HG03045 (cell line): Measurements from ENCODE around the gene MYRIP.
"Not testable (repeated sequence)": the region's sequence is repeated elsewhere in the genome, so short reads cannot be mapped to it uniquely, and the experiment has no call there.

Source experiments
- ATAC-seq: cut with Tn5 transposase; IDR thresholded peaks from one replicate; pipeline ENCODE4 v1.9.1; 2021; ENCODE audit warnings: mild to moderate bottlenecking, moderate library complexity; ENCODE audit not compliant: unreplicated experiment

MYRIP gene

GRCh38 chr3:40077139-40077538 is 267.7 kb downstream of the MYRIP start:
- not testable (repeated sequence) for ATAC-seq

DNA sequence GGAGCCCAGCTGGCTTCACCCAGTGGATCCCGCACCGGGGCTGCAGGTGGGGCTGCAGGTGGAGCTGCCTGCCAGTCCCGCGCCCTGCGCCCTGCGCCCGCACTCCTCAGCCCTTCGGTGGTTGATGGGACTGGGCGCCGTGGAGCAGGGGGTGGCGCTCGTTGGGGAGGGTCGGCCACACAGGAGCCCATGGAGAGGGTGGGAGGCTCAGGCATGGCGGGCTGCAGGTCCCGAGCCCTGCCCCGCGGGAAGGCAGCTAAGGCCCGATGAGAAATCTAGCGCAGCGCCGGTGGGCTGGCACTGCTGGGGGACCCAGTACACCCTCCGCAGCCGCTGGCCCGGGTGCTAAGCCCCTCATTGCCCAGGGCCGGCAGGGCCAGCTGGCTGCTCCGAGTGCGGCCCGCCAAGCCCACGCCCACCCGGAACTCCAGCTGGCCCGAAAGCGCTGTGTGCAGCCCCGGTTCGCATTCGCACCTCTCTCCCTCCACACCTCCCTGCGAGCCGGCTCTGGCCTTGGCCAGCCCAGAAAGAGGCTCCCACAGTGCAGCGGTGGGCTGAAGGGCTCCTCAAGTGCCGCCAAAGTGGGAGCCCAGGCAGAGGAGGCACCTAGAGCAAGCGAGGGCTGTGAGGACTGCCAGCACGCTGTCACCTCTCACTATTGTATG is 268.6 kb downstream of the MYRIP start:
- not testable (repeated sequence) for ATAC-seq

- no peak for ATAC-seq
Observed at GRCh38 chr3:40078590-40078989, 269.2 kb downstream of the MYRIP start.

DNA sequence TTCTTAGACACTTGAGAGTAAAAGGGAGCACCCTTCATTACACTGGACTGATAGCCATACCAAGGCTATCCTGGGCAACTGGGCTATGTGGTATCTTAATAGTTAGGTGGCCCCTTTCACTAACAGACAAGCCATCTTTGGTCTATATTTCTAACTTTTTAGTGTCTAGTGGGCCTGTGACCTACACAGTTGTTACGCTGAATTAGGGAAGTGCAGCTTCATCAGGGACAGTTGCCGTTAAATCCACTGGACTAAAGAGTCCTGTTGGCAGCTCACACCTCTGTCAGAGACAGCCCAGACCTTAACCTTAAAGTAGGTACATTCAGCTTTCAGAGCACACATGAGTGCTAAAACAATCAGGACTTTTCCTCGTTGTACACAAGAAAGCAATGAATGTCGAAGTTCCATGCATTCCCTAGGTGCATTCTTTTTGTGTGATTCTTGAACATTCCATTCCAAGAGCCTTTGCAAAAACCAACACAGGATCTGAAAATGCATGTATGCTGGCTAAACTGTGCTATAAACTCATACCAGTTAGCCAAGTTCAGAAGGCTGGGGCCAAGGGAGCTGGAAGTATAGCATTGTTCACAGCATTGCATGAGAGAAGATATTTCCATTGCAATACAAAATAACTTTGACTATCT is 269.9 kb downstream of the MYRIP start:
- no peak for ATAC-seq

GRCh38 chr3:40079847-40080240 is 270.4 kb downstream of the MYRIP start:
- no peak for ATAC-seq

- no peak for ATAC-seq
Observed at GRCh38 chr3:40083066-40083465, 273.7 kb downstream of the MYRIP start.

- not testable (repeated sequence) for ATAC-seq
Observed at GRCh38 chr3:40084424-40084823, 275.0 kb downstream of the MYRIP start.

- no peak for ATAC-seq
Observed at GRCh38 chr3:40086890-40087883, 277.8 kb downstream of the MYRIP start.

GRCh38 chr3:40088527-40089170 is 279.2 kb downstream of the MYRIP start:
- no peak for ATAC-seq

DNA sequence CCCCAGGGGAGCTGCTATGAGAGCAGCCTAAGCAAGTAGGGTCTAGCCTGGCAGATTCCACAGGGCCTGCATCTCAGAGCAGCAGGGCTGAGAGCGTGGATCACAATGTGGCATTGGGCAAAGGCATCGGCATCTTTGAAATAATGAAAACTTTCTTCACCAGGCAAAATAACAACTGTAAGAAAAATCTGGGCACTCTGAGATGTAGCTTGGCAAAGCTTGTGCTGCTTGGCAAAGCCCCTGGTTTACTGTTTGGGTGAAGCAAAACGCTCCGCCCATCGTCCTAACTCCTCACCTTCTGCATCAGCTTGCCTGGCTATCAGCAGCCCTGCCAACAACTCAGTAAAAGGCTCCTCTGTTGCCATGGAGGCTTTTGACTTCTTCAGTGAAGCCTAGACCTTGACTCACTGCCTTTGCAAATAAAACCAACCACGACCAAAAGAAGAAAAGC is 287.3 kb downstream of the MYRIP start:
- ATAC-seq: no peak

- ATAC-seq: no peak
Observed at GRCh38 chr3:40097131-40098117, 288.0 kb downstream of the MYRIP start.

DNA sequence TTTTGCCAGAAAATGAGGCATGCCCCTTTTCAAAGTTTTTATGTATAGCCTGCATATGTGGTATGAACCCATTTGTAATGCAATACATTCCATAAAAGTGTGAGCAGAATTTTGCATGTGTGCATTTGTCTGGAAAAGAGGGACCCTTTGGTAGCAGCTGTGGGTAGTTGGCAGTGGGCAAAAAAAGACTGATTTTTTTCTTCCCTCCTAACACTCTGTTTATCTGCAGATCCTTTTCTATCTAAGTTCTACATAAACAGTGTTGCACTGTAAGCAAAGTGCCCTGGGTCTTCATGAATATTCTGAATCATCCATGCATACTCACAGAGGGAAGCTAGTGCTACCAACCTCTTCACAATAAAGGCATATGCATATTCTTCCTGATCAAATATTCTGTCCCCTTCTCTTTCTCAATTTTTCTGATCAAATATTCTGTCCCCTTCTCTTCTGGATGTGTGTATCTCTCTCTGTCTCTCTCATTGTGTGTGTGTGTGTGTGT is 288.9 kb downstream of the MYRIP start:
- ATAC-seq: no peak

GRCh38 chr3:40099871-40100270 is 290.5 kb downstream of the MYRIP start:
- no peak for ATAC-seq

GRCh38 chr3:40102182-40102581 is 292.8 kb downstream of the MYRIP start:
- ATAC-seq: no peak

DNA sequence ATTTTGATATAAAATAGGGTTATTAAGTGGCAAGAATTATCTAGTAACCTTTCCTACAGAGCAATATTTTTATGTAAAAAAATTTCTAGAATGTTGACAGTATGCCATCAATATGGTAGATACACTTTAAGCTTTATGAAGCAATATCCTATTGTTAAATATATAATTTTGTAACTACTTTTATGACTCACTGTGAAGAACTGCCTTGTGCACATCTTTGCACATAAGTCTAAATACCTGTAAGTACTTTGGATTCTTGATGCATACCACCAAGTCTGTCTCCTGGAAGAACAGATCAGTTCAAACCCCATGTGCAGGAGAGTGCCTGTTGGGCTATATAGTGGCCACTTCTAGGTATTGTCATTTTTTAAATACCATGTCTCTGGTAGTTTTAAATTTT is 294.4 kb downstream of the MYRIP start:
- ATAC-seq: no peak

DNA sequence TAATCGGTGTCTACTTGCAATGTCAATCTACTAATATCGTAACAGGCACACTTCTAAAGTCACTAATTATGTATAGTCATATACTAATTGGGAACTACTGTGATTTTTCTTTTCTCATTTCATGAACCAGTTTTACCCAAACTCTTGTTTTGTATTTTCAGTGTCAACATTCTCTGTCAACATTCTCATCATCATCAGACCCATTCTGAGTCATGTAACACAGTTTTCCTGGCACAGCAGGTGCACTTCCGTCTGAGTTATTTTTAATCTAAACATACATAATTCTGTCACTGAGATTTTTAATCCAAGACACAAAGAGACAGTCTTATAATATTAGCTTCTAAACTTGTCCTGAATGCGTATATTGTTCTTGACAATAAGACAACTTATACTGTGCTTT is 295.0 kb downstream of the MYRIP start:
- no peak for ATAC-seq

DNA sequence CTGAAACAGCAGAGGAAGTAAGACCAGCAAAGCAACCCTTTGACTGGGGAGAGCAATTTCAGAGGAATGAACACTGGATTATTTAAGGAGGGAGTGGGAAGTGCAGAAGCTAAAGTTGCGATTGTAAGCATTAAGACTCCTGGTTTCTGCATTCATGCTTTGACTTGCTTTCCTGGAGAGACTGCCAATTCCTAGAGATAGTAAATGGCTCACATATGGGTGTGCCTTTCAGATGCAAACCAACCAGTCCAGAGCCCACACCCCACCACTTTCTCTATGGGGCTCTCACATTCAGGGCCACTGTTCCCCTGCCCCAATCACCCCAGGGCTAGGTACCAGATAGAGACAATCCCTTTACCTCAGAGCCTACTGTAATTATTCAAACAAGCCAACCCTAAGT is 299.2 kb downstream of the MYRIP start:
- ATAC-seq: no peak

GRCh38 chr3:40109641-40110490 is 300.5 kb downstream of the MYRIP start:
- no peak for ATAC-seq
